ENCODE data around the gene SKI. TPM values are rescaled to one million over a fixed set of nuclear protein-coding genes. Genes with fewer than 3 reads are reported as not detected.

SKI gene
- total and polyA plus RNA-seq, 2 donors (not counting 1 experiment from before 2014, with no cell fraction given) = 14.9 to 74.9 TPM

DNA sequence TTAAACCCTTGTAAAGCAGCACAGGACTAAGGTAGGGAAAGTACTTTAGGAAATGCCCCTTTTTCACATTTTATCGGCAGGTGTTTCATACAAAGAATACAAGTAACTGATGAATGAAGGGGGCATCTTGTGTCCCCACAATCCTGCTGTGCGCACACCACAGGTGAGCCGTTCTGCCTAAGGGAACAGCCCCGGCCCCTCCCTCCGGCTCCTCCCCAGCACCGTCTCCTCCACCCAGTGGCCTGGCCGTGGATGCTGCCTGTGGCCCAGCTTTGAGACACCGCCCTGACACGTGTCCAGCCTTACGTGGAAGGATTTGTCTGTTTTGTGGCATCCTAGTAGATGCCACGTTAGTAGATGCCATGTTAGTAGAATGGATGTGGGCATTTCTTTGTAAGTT lies 46.4 kb upstream of the SKI start:
- DNase-seq = no peak
- H4K20me1 ChIP-seq (ENCODE audit: control insufficient read depth, insufficient read depth, low read length, poor library complexity, severe bottlenecking) = no peaks in the 10 kb centered on the region
- no peak overlapping the region for H3K9ac ChIP-seq (ENCODE audit: low read length)
- Mint-ChIP-seq H3K27ac (no peak overlapping the region), H3K4me3 (no peak overlapping the region), H3K9me3 (ENCODE audit: insufficient read depth) (no peaks in the 10 kb centered on the region), H3K4me1 (no peaks in the 10 kb centered on the region), H3K27me3 (no peaks in the 10 kb centered on the region)
- no peak for TF ChIP-seq EZH2 (IDR thresholded peaks at IDR 0.05; ENCODE audit: borderline replicate concordance, insufficient read depth, low read depth, low read length, poor library complexity, severe bottlenecking)
- TF ChIP-seq, protein P1, sequence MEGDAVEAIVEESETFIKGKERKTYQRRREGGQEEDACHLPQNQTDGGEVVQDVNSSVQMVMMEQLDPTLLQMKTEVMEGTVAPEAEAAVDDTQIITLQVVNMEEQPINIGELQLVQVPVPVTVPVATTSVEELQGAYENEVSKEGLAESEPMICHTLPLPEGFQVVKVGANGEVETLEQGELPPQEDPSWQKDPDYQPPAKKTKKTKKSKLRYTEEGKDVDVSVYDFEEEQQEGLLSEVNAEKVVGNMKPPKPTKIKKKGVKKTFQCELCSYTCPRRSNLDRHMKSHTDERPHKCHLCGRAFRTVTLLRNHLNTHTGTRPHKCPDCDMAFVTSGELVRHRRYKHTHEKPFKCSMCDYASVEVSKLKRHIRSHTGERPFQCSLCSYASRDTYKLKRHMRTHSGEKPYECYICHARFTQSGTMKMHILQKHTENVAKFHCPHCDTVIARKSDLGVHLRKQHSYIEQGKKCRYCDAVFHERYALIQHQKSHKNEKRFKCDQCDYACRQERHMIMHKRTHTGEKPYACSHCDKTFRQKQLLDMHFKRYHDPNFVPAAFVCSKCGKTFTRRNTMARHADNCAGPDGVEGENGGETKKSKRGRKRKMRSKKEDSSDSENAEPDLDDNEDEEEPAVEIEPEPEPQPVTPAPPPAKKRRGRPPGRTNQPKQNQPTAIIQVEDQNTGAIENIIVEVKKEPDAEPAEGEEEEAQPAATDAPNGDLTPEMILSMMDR (IDR thresholded peaks at IDR 0.05) = no peak
- no peak for ATAC-seq (ENCODE audit: low read depth)
- POLR2A ChIA-PET = no interaction called here
- no peaks in the 10 kb centered on the region for H3K9me3 ChIP-seq (ENCODE audit: control extremely low read depth in 1 of 3, control insufficient read depth in 2 of 3, insufficient read depth in 1 of 3, low read length in 2 of 3)
- no peaks in the 10 kb centered on the region for H3K4me1 ChIP-seq (ENCODE audit: control insufficient read depth in 2 of 2, insufficient read depth in 2 of 2, low read length in 2 of 2)
- H3K4me2 ChIP-seq (replicated peaks; ENCODE audit: low read depth, low read length, poor library complexity, severe bottlenecking) = no peak overlapping the region
- WGBS (ENCODE audit: insufficient coverage) = 93% methylated on average over 5 of the region's 11 CpGs
- H2AFZ ChIP-seq (ENCODE audit: insufficient read depth, low read depth, low read length, poor library complexity, severe bottlenecking) = no peak overlapping the region
- intact Hi-C loops (cut with micrococcal nuclease) = no loop called here
- no peak overlapping the region for H3K27ac ChIP-seq (ENCODE audit: low read length in 2 of 2)
- no peaks in the 10 kb centered on the region for H3K79me2 ChIP-seq (ENCODE audit: control insufficient read depth, insufficient read depth, low read length)
- CTCF ChIA-PET = interaction anchor here (0.6 kb wide), 1 partner anchor 13 kb away, joined by 3 read pairs; the partner anchor contains the start of gene FAAP20
- H3K4me3 ChIP-seq (ENCODE audit: control extremely low read depth in 1 of 5, extremely low read depth in 1 of 5, insufficient read depth in 1 of 5, low read depth in 2 of 5, low read length in 4 of 5) = no peak overlapping the region
- H3K36me3 ChIP-seq (replicated peaks in 1 of 2; ENCODE audit: control extremely low read depth in 1 of 2, control insufficient read depth in 1 of 2, extremely low read depth in 1 of 2, insufficient read depth in 2 of 2, low read length in 1 of 2) = peaks cover 0 to 11% of the 10 kb centered on the region in 2 experiments
- no peaks in the 10 kb centered on the region for H3K27me3 ChIP-seq (replicated peaks in 1 of 4; ENCODE audit: control extremely low read depth in 1 of 4, control insufficient read depth in 3 of 4, insufficient read depth in 4 of 4, low read length in 3 of 4)

DNA sequence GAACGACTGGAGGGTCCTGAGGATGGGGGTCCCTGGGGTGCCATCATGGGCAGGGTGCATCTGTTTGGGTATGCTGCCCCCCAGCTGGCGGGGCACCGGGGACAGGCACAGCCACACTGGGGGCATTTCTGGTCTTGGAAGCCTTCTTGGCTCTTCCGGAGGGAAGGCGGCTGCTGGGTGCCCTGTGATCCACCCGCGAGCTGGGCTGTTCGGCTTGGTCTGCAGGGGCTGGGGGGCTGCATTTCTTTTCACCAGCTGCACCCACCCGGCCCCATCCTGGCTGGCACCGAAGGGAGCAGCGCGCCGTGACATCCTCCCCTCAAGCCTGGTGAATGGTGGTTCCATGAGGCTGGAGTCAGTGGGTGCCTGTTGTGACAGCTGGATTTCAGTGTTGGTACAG lies 45.7 kb upstream of the SKI start:
- 94% methylated on average over 13 of the region's 13 CpGs for WGBS (ENCODE audit: insufficient coverage)
- Histone ChIP-seq H3K4me3 (ENCODE audit: control extremely low read depth in 1 of 5, extremely low read depth in 1 of 5, insufficient read depth in 1 of 5, low read depth in 2 of 5, low read length in 4 of 5) (no peak overlapping the region), H4K20me1 (ENCODE audit: control insufficient read depth, insufficient read depth, low read length, poor library complexity, severe bottlenecking) (no peaks in the 10 kb centered on the region), H3K9ac (ENCODE audit: low read length) (no peak overlapping the region), H3K36me3 (replicated peaks in 1 of 2; ENCODE audit: control extremely low read depth in 1 of 2, control insufficient read depth in 1 of 2, extremely low read depth in 1 of 2, insufficient read depth in 2 of 2, low read length in 1 of 2) (peaks cover 0 to 11% of the 10 kb centered on the region in 2 experiments), H3K4me1 (ENCODE audit: control insufficient read depth in 2 of 2, insufficient read depth in 2 of 2, low read length in 2 of 2) (no peaks in the 10 kb centered on the region), H3K9me3 (ENCODE audit: control extremely low read depth in 1 of 3, control insufficient read depth in 2 of 3, insufficient read depth in 1 of 3, low read length in 2 of 3) (no peaks in the 10 kb centered on the region), H3K4me2 (replicated peaks; ENCODE audit: low read depth, low read length, poor library complexity, severe bottlenecking) (no peak overlapping the region), H2AFZ (ENCODE audit: insufficient read depth, low read depth, low read length, poor library complexity, severe bottlenecking) (no peak overlapping the region), H3K79me2 (ENCODE audit: control insufficient read depth, insufficient read depth, low read length) (no peaks in the 10 kb centered on the region), H3K27me3 (replicated peaks in 1 of 4; ENCODE audit: control extremely low read depth in 1 of 4, control insufficient read depth in 3 of 4, insufficient read depth in 4 of 4, low read length in 3 of 4) (no peaks in the 10 kb centered on the region), H3K27ac (ENCODE audit: low read length in 2 of 2) (no peak overlapping the region)
- no peaks in the 10 kb centered on the region for H3K9me3 Mint-ChIP-seq (ENCODE audit: insufficient read depth)
- CTCF ChIA-PET = interaction anchor here (1.1 kb wide), 1 partner anchor 8 kb away, joined by 3 read pairs; no protein-coding TSS in a partner anchor
- DNase-seq (no peak), ATAC-seq (ENCODE audit: low read depth) (no peak)
- no peaks in the 10 kb centered on the region for H3K27me3 Mint-ChIP-seq
- TF ChIP-seq EZH2 (IDR thresholded peaks at IDR 0.05; ENCODE audit: borderline replicate concordance, insufficient read depth, low read depth, low read length, poor library complexity, severe bottlenecking) = no peak
- TF ChIP-seq, protein P1 (IDR thresholded peaks at IDR 0.05) = no peak
- no peak overlapping the region for H3K4me3 Mint-ChIP-seq
- POLR2A ChIA-PET = no interaction called here
- H3K27ac Mint-ChIP-seq = no peak overlapping the region
- intact Hi-C loops (cut with micrococcal nuclease) = no loop called here
- no peaks in the 10 kb centered on the region for H3K4me1 Mint-ChIP-seq

All from B cell (primary cell).